HFFc6 (cell line): Measurements from ENCODE around the gene IQGAP2. TPM values are rescaled to one million over a fixed set of nuclear protein-coding genes. Genes with fewer than 3 reads are reported as not detected.

Source experiments
- DNase-seq: peaks from one replicate; pipeline ENCODE4 v3.0.0-alpha.2; 2018
- H3K27ac Mint-ChIP-seq: 2 replicates; pipeline ENCODE4 v1.8.0; 2020; ENCODE audit warnings: mild to moderate bottlenecking, mixed read lengths
- H3K27me3 Mint-ChIP-seq: 2 replicates; pipeline ENCODE4 v1.8.0; 2021; ENCODE audit warnings: mild to moderate bottlenecking, moderate library complexity, mixed read lengths; ENCODE audit not compliant: insufficient read depth
- H3K36me3 Mint-ChIP-seq: 2 replicates; pipeline ENCODE4 v1.8.0; 2021; ENCODE audit warnings: low read depth, mixed read lengths
- H3K4me1 Mint-ChIP-seq: 2 replicates; pipeline ENCODE4 v1.8.0; 2020; ENCODE audit warnings: low read depth, mixed read lengths
- H3K4me3 Mint-ChIP-seq: 2 replicates; pipeline ENCODE4 v1.8.0; 2020; ENCODE audit warnings: mild to moderate bottlenecking, moderate library complexity, mixed read lengths
- H3K9me3 Mint-ChIP-seq: 2 replicates; pipeline ENCODE4 v1.8.0; 2020; ENCODE audit warnings: mild to moderate bottlenecking, mixed read lengths
- CTCF ChIP-seq: fragments of 200-600 bp; sonication (generic); IDR thresholded peaks from 2 replicates; pipeline ENCODE4 v1.5.0; 2021; ENCODE audit warnings: antibody characterized with exemption, mild to moderate bottlenecking
- total RNA-seq, 6 experiments: library from RNA; stranded (reverse); fragmentation: NEBNext Ultra II Directional; extraction: Animal tissue kit (Norgen Biotek cat#: 25700); gene quantifications; 2 replicates in 1 of 6; 3 replicates in 5 of 6; pipeline ENCODE4 v1.2.3, GENCODE V29; 2021

The IQGAP2 gene
- total RNA-seq, 6 experiments from 2014 or later, result 0.09 to 0.47 (median 0.21) TPM; not detected in 1

- Mint-ChIP-seq H3K4me1 (no peaks in the 10 kb centered on the region), H3K27ac (no peak overlapping the region), H3K4me3 (no peak overlapping the region), H3K27me3 (peaks cover 8% of the 10 kb centered on the region), H3K9me3 (no peaks in the 10 kb centered on the region), H3K36me3 (no peaks in the 10 kb centered on the region)
- DNase-seq, result no peak
- no peak for TF ChIP-seq CTCF
Measured at GRCh38 chr5:76471406-76471805, 68.3 kb downstream of the IQGAP2 start.

GRCh38 chr5:76471987-76472334, 68.9 kb downstream of the IQGAP2 start:
- Mint-ChIP-seq H3K9me3 (no peaks in the 10 kb centered on the region), H3K27me3 (peaks cover 8% of the 10 kb centered on the region), H3K36me3 (no peaks in the 10 kb centered on the region), H3K27ac (no peak overlapping the region), H3K4me3 (no peak overlapping the region), H3K4me1 (no peaks in the 10 kb centered on the region)
- no peak for DNase-seq
- no peak for TF ChIP-seq CTCF

- no peak for TF ChIP-seq CTCF
- H3K27ac Mint-ChIP-seq, result no peak overlapping the region
Measured at GRCh38 chr5:76472335-76473008, 69.4 kb downstream of the IQGAP2 start.

GRCh38 chr5:76473009-76473336, 69.9 kb downstream of the IQGAP2 start:
- Mint-ChIP-seq H3K4me1 (no peaks in the 10 kb centered on the region), H3K4me3 (no peak overlapping the region), H3K36me3 (no peaks in the 10 kb centered on the region), H3K27ac (no peak overlapping the region), H3K27me3 (peaks cover 8% of the 10 kb centered on the region), H3K9me3 (no peaks in the 10 kb centered on the region)
- no peak for TF ChIP-seq CTCF
- DNase-seq, result no peak

More at GRCh38 chr5:76472335-76473008, 69.4 kb downstream of the IQGAP2 start:
- H3K36me3 Mint-ChIP-seq, result no peaks in the 10 kb centered on the region
- DNase-seq, result no peak
- peaks cover 8% of the 10 kb centered on the region for H3K27me3 Mint-ChIP-seq
- H3K4me3 Mint-ChIP-seq, result no peak overlapping the region
- H3K4me1 Mint-ChIP-seq, result no peaks in the 10 kb centered on the region
- no peaks in the 10 kb centered on the region for H3K9me3 Mint-ChIP-seq

- Mint-ChIP-seq H3K4me3 (no peak overlapping the region), H3K27me3 (peaks cover 8% of the 10 kb centered on the region), H3K4me1 (no peaks in the 10 kb centered on the region), H3K27ac (no peak overlapping the region), H3K9me3 (no peaks in the 10 kb centered on the region), H3K36me3 (no peaks in the 10 kb centered on the region)
- no peak for DNase-seq
- no peak for TF ChIP-seq CTCF
Measured at GRCh38 chr5:76473661-76474060, 70.6 kb downstream of the IQGAP2 start.

- Mint-ChIP-seq H3K27me3 (peaks cover 7% of the 10 kb centered on the region), H3K4me3 (no peak overlapping the region), H3K4me1 (no peaks in the 10 kb centered on the region), H3K27ac (no peak overlapping the region), H3K36me3 (no peaks in the 10 kb centered on the region), H3K9me3 (no peaks in the 10 kb centered on the region)
- DNase-seq, result no peak
- no peak for TF ChIP-seq CTCF
Measured at GRCh38 chr5:76474377-76474776, 71.3 kb downstream of the IQGAP2 start.
